K562 (cell line): Measurements from ENCODE around the gene CDC42BPB. TPM values are rescaled to one million over a fixed set of nuclear protein-coding genes. Genes with fewer than 3 reads are reported as not detected.
A peak's percentile ranks its signal among the peaks of the same experiment; 100 is the strongest.

ENCODE experiments used
- ARHGAP35 ChIP-seq: fragments of 450-650 bp; IDR thresholded peaks from 2 replicates; pipeline ENCODE4 v1.6.1; 2018; ENCODE audit not compliant: partially characterized antibody
- C11orf30 ChIP-seq: fragments of 450-650 bp; IDR thresholded peaks from 2 replicates; pipeline ENCODE4 v1.6.1; 2016; ENCODE audit warnings: low read depth, mild to moderate bottlenecking
- CTBP1 ChIP-seq: fragments of 450-650 bp; IDR thresholded peaks from 2 replicates; pipeline ENCODE4 v1.6.1; 2016; ENCODE audit warnings: borderline replicate concordance
- EP400 ChIP-seq: fragments of 450-650 bp; IDR thresholded peaks from 2 replicates; pipeline ENCODE4 v1.6.1; 2017; ENCODE audit warnings: antibody characterized with exemption, mild to moderate bottlenecking, moderate library complexity
- HDAC1 ChIP-seq, 2 experiments: fragments of 450-650 bp; IDR thresholded peaks; 2 replicates each; pipeline ENCODE4 v1.6.1; 2016 to 2017; ENCODE audit warnings: inconsistent platforms in 1 of 2, mild to moderate bottlenecking in 1 of 2, moderate library complexity in 1 of 2
- HLTF ChIP-seq: fragments of 450-650 bp; IDR thresholded peaks from 2 replicates; pipeline ENCODE4 v1.6.1; 2016
- MTA2 ChIP-seq: fragments of 450-650 bp; IDR thresholded peaks from 2 replicates; pipeline ENCODE4 v1.6.1; 2016; ENCODE audit warnings: low read depth
- NFIC ChIP-seq: fragments of 450-650 bp; IDR thresholded peaks from 2 replicates; pipeline ENCODE4 v1.6.1; 2017; ENCODE audit warnings: mild to moderate bottlenecking, inconsistent platforms
- POLR2B ChIP-seq: fragments of 450-650 bp; IDR thresholded peaks from 2 replicates; pipeline ENCODE4 v1.6.1; 2018; ENCODE audit warnings: low read depth; ENCODE audit not compliant: partially characterized antibody
- POLR2G ChIP-seq: fragments of 200-400 bp; formaldehyde crosslinking; IDR thresholded peaks from 2 replicates; pipeline ENCODE4 v1.6.1; 2017; ENCODE audit warnings: low read depth, mild to moderate bottlenecking, antibody characterized with exemption, low read length, moderate library complexity
- RAD21 ChIP-seq, 2 experiments: fragments of 250-450 bp in 1 of 2; fragments of 450-650 bp in 1 of 2; sonication (Bioruptor Pico) in 1 of 2; formaldehyde crosslinking in 1 of 2; IDR thresholded peaks in 1 of 2; conservative IDR thresholded peaks in 1 of 2; 2 replicates each; pipeline versions ENCODE4 v1.4.0 to v1.8.0; 2020 to 2022; ENCODE audit warnings: mild to moderate bottlenecking in 2 of 2, moderate library complexity in 1 of 2
- RUNX1 ChIP-seq: sonication (generic); IDR thresholded peaks from 2 replicates; pipeline ENCODE4 v1.6.1; 2016; ENCODE audit warnings: antibody characterized with exemption, low read depth
- SAFB ChIP-seq: fragments of 200-400 bp; formaldehyde crosslinking; IDR thresholded peaks from 2 replicates; pipeline ENCODE4 v1.6.1; 2017; ENCODE audit warnings: low read depth, low read length, borderline replicate concordance
- SPI1 ChIP-seq: IDR thresholded peaks from 2 replicates; pipeline ENCODE4 v1.6.1; 2011; ENCODE audit warnings: low read depth, low read length, control low read depth, borderline replicate concordance
- ZBED1 ChIP-seq: IDR thresholded peaks from 2 replicates; pipeline ENCODE4 v1.6.1; 2014
- ZNF197 ChIP-seq: fragments of 200-800 bp; sonication (Bioruptor generic); IDR thresholded peaks from 2 replicates; pipeline ENCODE4 v1.6.1; 2016; ENCODE audit warnings: low read depth, missing genetic modification characterization, missing compliant biosample characterization
- ZNF347 ChIP-seq: fragments of 450-650 bp; formaldehyde crosslinking; IDR thresholded peaks from 2 replicates; pipeline ENCODE4 v1.4.0; 2020; ENCODE audit warnings: low read depth, mild to moderate bottlenecking, moderate library complexity
- ZNF780A ChIP-seq: fragments of 250-450 bp; sonication (Bioruptor Pico); IDR thresholded peaks from 2 replicates; pipeline ENCODE4 v1.5.0; 2021; ENCODE audit warnings: mild to moderate bottlenecking
- polyA plus RNA-seq, 8 experiments: library from polyadenylated mRNA; depleted of rRNA in 4 of 8; stranded (reverse) in 5 of 8; unstranded in 3 of 8; fragments of >200 nt; fragmentation: Nextera tagmentation in 2 of 8; fragmentation: Illumina TruSeq in 1 of 8; extraction: Ambion mirVana in 2 of 8; extraction: Trizol in 1 of 8; gene quantifications; 2 replicates each; pipeline versions ENCODE4 v1.2.1 to v1.2.3, GENCODE V29; 2011 to 2014; ENCODE audit warnings: inconsistent platforms in 1 of 8, missing spikeins in 1 of 8
- total RNA-seq, 7 experiments: library from RNA; depleted of rRNA in 6 of 7; stranded (reverse); fragments of >200 nt in 6 of 7; fragmentation: Illumina TruSeq in 2 of 7; extraction: Trizol in 2 of 7; gene quantifications; 2 replicates each; pipeline versions ENCODE4 v1.2.1 to v1.2.3, GENCODE V29; 2011 to 2021; ENCODE audit warnings: low replicate concordance in 1 of 7
- TF ChIP-seq, protein P1 (sequence below): fragments of 450-650 bp; IDR thresholded peaks from 2 replicates; pipeline ENCODE4 v1.7.0; 2016; ENCODE audit warnings: borderline replicate concordance
- TF ChIP-seq, protein P2 (sequence below): IDR thresholded peaks from 2 replicates; pipeline ENCODE4 v1.6.1; 2016; ENCODE audit warnings: missing genetic modification characterization, missing compliant biosample characterization
- TF ChIP-seq, protein P3 (sequence below): IDR thresholded peaks from 2 replicates; pipeline ENCODE4 v1.6.1; 2011; ENCODE audit warnings: borderline replicate concordance, low read depth, mild to moderate bottlenecking, moderate library complexity, low read length; ENCODE audit not compliant: insufficient read depth, poor library complexity, severe bottlenecking
- TF ChIP-seq, protein P4 (sequence below): sonication (generic); formaldehyde crosslinking; IDR thresholded peaks from 2 replicates; pipeline ENCODE4 v1.8.0; 2022; ENCODE audit warnings: missing genetic modification reagents, mild to moderate bottlenecking, moderate library complexity, borderline replicate concordance

The CDC42BPB gene
- total and polyA plus RNA-seq, 9 of the 15 experiments (the other 6 are each of a cell fraction or from before 2014, with no cell fraction given): 0.07 to 24.3 (median 12.6) TPM

DNA sequence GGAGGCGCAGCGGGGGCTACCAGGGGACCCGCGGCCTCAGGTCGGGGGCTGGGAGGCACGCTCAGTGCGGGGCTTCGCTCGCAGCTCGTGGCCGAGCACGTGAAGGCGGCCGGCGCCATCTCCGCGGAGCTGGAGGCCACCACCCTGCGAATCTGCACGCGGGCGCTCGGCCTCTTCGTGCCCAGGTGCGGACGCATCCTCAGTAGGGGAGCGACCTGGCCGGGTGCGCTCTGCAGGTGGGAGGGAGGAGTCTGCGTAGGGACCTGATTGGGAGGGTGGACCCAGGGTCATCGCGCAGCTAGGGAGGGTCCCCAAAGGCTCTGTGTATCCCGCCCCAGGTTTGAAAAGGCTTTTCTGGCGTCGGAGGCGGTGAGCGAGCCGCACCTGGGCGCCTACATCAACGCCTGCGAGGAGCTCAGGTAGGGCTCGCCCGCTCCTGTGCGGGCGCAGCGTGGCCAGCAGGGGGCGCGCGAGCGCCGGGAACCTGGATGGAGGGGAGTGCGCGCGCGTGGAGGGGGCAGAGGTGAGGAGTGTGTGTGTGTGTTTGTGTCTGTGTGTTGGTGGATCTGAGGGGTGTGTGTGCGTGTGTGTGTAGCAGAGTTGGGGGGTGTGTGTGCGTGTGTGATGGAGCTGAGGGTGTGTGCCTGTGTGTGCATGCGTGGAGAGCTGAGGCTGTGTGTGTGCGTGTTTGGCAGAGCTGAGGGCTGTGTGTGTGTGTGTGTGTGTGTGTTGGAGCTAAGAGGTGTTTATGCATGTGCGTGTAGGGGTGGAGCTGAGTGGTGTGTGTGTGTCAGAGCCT is 47.5 kb upstream of the CDC42BPB start (continued):
- TF ChIP-seq, protein P1, sequence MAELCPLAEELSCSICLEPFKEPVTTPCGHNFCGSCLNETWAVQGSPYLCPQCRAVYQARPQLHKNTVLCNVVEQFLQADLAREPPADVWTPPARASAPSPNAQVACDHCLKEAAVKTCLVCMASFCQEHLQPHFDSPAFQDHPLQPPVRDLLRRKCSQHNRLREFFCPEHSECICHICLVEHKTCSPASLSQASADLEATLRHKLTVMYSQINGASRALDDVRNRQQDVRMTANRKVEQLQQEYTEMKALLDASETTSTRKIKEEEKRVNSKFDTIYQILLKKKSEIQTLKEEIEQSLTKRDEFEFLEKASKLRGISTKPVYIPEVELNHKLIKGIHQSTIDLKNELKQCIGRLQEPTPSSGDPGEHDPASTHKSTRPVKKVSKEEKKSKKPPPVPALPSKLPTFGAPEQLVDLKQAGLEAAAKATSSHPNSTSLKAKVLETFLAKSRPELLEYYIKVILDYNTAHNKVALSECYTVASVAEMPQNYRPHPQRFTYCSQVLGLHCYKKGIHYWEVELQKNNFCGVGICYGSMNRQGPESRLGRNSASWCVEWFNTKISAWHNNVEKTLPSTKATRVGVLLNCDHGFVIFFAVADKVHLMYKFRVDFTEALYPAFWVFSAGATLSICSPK: 0 out of 2 replicates have a peak, but pooled peaks have one; percentile 62
- TF ChIP-seq, protein P2, sequence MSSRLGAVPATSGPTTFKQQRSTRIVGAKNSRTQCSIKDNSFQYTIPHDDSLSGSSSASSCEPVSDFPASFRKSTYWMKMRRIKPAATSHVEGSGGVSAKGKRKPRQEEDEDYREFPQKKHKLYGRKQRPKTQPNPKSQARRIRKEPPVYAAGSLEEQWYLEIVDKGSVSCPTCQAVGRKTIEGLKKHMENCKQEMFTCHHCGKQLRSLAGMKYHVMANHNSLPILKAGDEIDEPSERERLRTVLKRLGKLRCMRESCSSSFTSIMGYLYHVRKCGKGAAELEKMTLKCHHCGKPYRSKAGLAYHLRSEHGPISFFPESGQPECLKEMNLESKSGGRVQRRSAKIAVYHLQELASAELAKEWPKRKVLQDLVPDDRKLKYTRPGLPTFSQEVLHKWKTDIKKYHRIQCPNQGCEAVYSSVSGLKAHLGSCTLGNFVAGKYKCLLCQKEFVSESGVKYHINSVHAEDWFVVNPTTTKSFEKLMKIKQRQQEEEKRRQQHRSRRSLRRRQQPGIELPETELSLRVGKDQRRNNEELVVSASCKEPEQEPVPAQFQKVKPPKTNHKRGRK (tag): no peak
- TF ChIP-seq ARHGAP35 (peak; percentile 49), HDAC1 (IDR thresholded peaks at IDR 0.05) (peak in 1 of 2 experiments; percentile 90; a peak in 2 of 4 replicates), C11orf30 (no peak), HLTF (peak; percentile 98), CTBP1 (0 out of 2 replicates have a peak, but pooled peaks have one; percentile 34), ZNF197 (no peak), MTA2 (0 out of 2 replicates have a peak, but pooled peaks have one; percentile 31), RUNX1 (no peak), ZNF780A (CRISPR knock-in tag) (no peak), ZBED1 (no peak), SAFB (0 out of 2 replicates have a peak, but pooled peaks have one; percentile 26), POLR2B (peak; percentile 61), POLR2G (peak; percentile 63), RAD21 (CRISPR knock-in tag; conservative IDR thresholded peaks at IDR 0.05 in 1 of 2, IDR thresholded peaks at IDR 0.05 in 1 of 2) (peak; percentile 89 to 95), SPI1 (no peak), EP400 (peak; percentile 9; the same call in 1 of the 2 replicates), ZNF347 (no peak), NFIC (peak; percentile 69)
- TF ChIP-seq, protein P3, sequence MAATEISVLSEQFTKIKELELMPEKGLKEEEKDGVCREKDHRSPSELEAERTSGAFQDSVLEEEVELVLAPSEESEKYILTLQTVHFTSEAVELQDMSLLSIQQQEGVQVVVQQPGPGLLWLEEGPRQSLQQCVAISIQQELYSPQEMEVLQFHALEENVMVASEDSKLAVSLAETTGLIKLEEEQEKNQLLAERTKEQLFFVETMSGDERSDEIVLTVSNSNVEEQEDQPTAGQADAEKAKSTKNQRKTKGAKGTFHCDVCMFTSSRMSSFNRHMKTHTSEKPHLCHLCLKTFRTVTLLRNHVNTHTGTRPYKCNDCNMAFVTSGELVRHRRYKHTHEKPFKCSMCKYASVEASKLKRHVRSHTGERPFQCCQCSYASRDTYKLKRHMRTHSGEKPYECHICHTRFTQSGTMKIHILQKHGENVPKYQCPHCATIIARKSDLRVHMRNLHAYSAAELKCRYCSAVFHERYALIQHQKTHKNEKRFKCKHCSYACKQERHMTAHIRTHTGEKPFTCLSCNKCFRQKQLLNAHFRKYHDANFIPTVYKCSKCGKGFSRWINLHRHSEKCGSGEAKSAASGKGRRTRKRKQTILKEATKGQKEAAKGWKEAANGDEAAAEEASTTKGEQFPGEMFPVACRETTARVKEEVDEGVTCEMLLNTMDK: peak; percentile 43
- TF ChIP-seq, protein P4, sequence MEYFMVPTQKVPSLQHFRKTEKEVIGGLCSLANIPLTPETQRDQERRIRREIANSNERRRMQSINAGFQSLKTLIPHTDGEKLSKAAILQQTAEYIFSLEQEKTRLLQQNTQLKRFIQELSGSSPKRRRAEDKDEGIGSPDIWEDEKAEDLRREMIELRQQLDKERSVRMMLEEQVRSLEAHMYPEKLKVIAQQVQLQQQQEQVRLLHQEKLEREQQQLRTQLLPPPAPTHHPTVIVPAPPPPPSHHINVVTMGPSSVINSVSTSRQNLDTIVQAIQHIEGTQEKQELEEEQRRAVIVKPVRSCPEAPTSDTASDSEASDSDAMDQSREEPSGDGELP (CRISPR knock-in tag): no peak
